SK-N-MC (cell line): Measurements from ENCODE around the gene DEK.

Experiments
- EZH2 ChIP-seq: fragments of 200-600 bp; sonication (generic); IDR thresholded peaks from one replicate; pipeline ENCODE4 v1.6.1; 2017; ENCODE audit warnings: antibody characterized with exemption
- FOXP2 ChIP-seq: optimal IDR thresholded peaks from 2 replicates; pipeline ENCODE3; 2011; ENCODE audit warnings: mild to moderate bottlenecking, moderate library complexity; ENCODE audit not compliant: insufficient read depth; ENCODE audit errors: extremely low read length, control extremely low read depth
- POLR2AphosphoS5 ChIP-seq: IDR thresholded peaks from 2 replicates; pipeline ENCODE4 v1.6.1; 2012; ENCODE audit warnings: mild to moderate bottlenecking, low read depth, low read length, borderline replicate concordance

DNA sequence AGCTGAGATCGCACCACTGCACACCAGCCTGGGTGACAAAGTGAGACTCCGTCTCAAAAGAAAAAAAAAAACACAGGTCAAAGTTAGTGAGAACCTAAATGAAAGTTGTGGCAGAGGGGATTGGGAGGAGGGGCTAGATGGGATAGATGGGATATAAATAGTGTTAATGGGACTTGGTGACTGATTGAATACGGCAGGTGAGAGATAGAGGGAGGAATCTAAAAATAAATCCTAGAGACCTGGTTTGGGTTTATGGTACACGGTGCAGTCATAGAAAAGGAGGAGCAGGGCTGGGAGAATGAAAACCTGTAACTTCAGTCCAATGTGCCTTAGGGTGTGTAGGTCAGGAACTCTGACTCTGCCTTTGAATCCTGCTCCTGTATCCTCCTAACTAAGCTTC is 25.0 kb upstream of the DEK start:
- TF ChIP-seq POLR2AphosphoS5 = no peak
- no peak for TF ChIP-seq FOXP2
- TF ChIP-seq EZH2 = no peak
